ENCODE data around the gene DRG2.
A peak's percentile ranks its signal among the peaks of the same experiment; 100 is the strongest.

DRG2 gene, protein sequence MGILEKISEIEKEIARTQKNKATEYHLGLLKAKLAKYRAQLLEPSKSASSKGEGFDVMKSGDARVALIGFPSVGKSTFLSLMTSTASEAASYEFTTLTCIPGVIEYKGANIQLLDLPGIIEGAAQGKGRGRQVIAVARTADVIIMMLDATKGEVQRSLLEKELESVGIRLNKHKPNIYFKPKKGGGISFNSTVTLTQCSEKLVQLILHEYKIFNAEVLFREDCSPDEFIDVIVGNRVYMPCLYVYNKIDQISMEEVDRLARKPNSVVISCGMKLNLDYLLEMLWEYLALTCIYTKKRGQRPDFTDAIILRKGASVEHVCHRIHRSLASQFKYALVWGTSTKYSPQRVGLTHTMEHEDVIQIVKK

DNA sequence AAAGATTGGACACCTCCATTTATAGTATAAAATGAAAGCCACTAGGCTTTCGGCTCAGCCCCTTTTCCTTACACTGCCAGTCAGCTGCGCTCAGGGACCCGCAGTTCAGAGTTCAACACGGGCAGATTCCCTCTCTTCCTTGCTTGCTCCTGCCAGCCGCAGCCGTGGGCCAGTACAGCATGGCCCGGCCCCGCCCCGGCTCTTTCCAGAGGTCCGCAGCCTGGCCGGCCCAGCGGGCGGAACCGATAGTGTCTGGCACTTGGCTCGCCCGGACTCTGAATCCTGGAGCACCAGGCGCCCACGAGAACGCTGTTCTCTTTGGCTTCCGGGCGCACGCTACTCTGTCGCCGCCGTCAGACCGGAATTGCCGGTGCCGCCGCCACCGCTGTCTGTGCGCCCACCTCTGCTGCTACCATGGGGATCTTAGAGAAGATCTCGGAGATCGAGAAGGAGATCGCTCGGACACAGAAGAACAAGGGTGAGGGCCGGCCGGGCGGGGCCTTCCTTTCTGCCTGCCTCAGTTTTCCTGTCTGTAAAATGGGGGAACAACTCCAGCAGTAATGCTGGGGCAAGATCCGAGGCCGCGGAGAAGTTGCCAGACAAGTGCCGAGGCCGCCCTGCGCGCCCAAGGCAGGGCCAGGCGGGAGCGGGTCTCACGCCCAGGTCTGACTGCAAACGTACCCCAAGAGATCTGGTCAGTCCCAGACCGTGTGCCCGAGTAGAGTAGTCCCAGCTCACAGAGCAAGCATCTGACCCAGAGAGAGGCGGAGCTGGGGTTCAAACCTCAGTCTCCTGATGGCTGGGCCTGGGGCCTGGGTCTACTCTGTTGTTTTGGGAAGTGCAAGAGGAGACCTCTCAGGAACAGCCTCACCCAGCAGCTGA, at the start of gene DRG2:
Gene DRG2 (plus strand): TSS at position 339 of the 882 bp plus-strand sequence. CDS start 76 bp downstream, at position 415.
- TF ChIP-seq, protein P1, sequence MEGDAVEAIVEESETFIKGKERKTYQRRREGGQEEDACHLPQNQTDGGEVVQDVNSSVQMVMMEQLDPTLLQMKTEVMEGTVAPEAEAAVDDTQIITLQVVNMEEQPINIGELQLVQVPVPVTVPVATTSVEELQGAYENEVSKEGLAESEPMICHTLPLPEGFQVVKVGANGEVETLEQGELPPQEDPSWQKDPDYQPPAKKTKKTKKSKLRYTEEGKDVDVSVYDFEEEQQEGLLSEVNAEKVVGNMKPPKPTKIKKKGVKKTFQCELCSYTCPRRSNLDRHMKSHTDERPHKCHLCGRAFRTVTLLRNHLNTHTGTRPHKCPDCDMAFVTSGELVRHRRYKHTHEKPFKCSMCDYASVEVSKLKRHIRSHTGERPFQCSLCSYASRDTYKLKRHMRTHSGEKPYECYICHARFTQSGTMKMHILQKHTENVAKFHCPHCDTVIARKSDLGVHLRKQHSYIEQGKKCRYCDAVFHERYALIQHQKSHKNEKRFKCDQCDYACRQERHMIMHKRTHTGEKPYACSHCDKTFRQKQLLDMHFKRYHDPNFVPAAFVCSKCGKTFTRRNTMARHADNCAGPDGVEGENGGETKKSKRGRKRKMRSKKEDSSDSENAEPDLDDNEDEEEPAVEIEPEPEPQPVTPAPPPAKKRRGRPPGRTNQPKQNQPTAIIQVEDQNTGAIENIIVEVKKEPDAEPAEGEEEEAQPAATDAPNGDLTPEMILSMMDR (IDR thresholded peaks at IDR 0.05; ENCODE audit: low read depth, low read length, missing control alignments) = no peak
- in situ Hi-C loops (cut with HindIII; ENCODE audit: low sequenced_read_pairs) = no loop called here
- DNase-seq (ENCODE audit: low read depth) = peak; percentile 77
- peak within 1 kb of the TSS; percentile 98 for H3K4me3 ChIP-seq (ENCODE audit: low read depth, low read length)

DNA sequence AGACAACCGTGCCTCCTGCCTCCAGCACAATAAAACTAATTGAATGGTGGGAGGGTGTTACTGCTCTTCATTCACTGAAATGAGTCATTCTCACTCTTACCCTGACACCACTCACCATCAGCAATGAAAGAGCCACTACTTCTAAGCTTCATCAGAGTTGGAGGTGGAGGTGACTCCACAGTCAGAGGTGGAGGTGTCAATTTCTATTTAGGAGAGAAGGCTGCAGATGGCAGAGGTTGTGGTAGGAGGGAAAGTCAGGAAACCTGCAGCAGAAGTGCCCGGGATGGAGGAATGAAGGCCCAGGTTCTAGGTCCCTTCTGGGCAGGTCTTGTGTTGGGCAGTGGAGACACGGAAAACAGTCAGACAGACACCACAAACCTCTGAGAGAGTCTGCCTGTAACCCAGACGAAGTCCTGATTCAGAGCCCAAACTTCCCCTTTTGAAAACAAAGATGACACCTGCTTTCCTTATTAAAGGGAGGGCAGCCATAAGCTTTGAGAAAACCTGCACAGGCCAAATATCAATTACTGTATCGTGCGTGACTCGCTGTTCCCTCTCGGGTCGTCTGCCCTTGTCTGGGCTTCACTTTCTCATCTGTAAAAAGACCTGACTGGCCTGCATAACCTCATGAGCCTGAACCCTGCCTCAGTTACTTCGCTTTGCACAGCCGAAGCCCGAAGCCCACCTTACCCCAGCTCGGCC, 49.4 kb upstream of the DRG2 start:
- no peak for DNase-seq (ENCODE audit: low read depth)
- in situ Hi-C loops (cut with HindIII; ENCODE audit: low sequenced_read_pairs) = loop anchor here (25.0 kb wide), 1 partner anchor 376 kb away; no protein-coding TSS in a partner anchor
- peak overlapping the region; percentile 73 for H3K4me3 ChIP-seq (ENCODE audit: low read depth, low read length)
- TF ChIP-seq, protein P1 (IDR thresholded peaks at IDR 0.05; ENCODE audit: low read depth, low read length, missing control alignments) = no peak

DNA sequence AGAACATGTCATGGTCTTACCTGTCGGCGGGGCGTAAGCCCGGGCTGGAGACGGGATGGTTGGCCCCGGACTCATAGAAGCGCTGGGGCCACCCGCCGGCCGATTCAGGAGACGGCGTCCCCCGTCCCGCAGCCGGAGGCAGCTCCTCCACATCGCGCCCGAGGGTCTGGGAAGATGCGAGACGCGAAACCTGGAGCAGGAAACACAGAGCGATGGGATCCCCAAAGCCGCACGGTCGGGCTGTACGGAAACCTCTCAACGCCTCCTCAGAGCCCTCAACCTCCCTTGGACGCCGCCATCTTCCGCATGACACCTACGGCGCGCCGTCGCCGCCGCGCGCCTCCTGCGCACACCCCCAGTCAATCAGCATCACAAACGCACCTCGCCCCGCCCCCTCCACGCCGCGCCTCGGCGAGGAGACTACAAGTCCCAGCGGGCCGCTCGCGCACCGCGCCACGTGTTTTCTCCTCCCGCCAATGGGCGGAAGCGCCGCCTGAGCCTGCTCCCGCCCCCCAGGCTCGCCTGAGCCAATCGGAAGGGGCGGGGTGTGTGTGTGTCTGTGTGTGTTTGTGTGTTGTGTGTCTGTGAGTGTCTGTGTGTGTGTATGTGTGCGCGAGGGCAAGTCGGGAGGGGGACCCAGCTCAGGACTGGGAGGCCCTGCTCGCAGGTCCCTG, 48.8 kb upstream of the DRG2 start, which contains the start of the genes ATPAF2 and GID4:
Gene ATPAF2 (minus strand): TSS at position 308 of the 674 bp plus-strand sequence. CDS start 155 bp downstream, at position 153.
Gene GID4 (plus strand): TSS at position 548 of the 674 bp plus-strand sequence. CDS start 57 bp downstream, at position 605.
- peak within 1 kb of the TSS; percentile 73 for H3K4me3 ChIP-seq (ENCODE audit: low read depth, low read length)
- TF ChIP-seq, protein P1 (IDR thresholded peaks at IDR 0.05; ENCODE audit: low read depth, low read length, missing control alignments) = no peak
- in situ Hi-C loops (cut with HindIII; ENCODE audit: low sequenced_read_pairs) = loop anchor here (25.0 kb wide), 1 partner anchor 377 kb away; no protein-coding TSS in a partner anchor
- peak; percentile 96 for DNase-seq (ENCODE audit: low read depth)

DNA sequence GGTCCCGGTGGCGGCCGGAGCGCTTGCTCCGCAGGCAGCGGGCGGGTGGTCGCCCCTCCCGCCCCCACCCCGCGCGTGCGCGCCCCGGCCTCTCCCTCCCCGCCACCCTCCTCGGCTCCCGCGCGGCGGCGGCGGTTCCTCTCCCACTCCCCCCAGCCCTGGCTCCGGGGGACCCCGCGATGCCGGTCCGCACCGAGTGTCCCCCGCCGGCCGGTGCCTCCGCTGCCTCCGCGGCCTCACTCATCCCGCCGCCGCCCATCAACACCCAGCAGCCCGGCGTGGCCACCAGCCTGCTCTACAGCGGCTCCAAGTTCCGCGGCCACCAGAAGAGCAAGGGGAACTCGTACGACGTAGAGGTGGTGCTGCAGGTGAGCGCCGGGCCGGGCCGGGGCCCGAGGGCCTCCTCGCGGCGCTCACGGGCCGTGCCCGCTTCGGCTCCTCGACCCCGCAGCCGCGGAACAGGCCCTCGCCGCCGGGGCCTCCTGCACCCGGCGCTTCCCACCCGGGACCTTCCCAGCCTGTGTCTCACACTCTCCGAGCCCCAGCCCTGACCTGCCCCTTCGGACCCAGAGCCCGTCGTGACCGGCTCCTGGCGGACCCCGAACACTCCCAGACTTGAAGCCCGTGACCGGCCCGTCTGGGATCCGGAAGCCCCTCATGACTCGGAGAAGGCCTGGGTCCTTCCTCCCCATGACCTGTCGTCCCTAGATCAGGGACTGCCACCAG, 48.0 kb upstream of the DRG2 start:
- DNase-seq (ENCODE audit: low read depth) = no peak
- TF ChIP-seq, protein P1 (IDR thresholded peaks at IDR 0.05; ENCODE audit: low read depth, low read length, missing control alignments) = no peak
- peak overlapping the region; percentile 73 for H3K4me3 ChIP-seq (ENCODE audit: low read depth, low read length)
- in situ Hi-C loops (cut with HindIII; ENCODE audit: low sequenced_read_pairs) = loop anchor here (25.0 kb wide), 1 partner anchor 377 kb away; no protein-coding TSS in a partner anchor

DNA sequence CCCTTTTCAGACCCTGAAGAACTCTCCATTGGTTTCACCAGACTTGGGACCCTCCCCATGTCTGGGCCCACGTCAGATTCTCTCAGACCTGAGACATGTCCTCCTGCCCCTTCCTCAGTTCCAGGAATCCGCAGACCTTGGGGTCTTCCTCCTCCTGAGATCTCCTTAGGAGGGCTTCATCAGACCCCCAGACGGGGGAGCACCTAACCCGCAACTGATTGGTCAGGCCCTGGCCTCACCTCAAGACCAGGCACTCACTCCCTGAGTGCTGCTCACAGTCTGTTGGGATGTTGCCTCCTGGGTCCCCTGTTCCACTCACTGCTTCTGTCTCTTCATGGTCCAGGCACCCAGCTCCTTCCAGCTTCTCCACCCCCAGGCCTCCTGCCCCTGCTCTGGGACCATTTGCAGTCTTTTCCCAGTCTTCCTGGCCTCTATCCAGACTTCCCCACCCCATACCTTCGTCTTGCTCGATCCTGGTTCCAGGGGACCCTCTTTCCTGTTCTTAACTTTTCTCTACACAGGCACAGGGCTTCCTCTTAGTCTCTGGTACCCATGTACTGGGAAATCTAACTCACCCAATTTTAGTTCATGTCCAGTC, 47.4 kb upstream of the DRG2 start:
- in situ Hi-C loops (cut with HindIII; ENCODE audit: low sequenced_read_pairs) = loop anchor here (25.0 kb wide), 1 partner anchor 378 kb away; no protein-coding TSS in a partner anchor
- no peak for DNase-seq (ENCODE audit: low read depth)
- TF ChIP-seq, protein P1 (IDR thresholded peaks at IDR 0.05; ENCODE audit: low read depth, low read length, missing control alignments) = no peak
- peak overlapping the region; percentile 73 for H3K4me3 ChIP-seq (ENCODE audit: low read depth, low read length)
